ENCODE data around the gene NOL11.
A peak's percentile ranks its signal among the peaks of the same experiment; 100 is the strongest.

NOL11 gene

DNA sequence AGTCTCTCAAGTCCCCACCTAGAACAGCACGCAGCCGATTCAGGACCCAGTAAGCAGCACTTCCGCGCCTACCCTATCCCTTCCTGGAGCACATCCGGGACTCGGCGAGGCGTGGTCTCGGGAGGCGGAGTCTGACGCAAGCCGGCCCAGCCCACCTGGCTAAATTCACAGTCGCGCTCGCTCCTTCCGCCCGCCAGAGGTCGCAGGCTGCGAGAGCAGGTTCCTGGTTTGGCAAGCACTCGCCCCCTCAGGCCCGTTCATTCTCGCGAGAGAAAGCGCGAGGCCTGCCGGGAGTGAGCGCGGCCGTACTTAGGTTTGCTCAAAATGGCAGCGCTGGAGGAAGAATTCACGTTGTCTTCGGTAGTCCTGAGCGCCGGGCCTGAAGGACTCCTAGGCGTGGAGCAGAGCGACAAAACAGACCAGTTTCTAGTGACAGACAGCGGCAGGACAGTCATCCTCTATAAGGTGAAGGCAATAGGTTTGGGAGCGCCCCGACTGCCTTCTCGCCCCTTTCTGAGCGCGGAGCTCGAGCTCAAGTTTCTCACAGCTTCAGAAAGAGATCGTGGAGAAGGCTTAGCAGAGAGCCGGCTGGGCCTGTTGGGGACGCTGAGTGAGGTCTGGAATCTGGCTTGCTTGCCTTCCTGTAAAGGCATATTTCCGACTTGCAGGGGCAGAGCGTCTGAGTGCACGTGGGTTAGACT, at the start of gene NOL11:
Gene NOL11, plus strand, starts transcription at position 313 of the 701 bp plus-strand sequence. Its CDS starts 12 bp downstream, at position 325.
- Histone ChIP-seq H3K4me1 (ENCODE audit: insufficient read depth, low read length) (peaks cover 7% of the 10 kb centered on the region; the same call in 1 of the 2 replicates), H3K9ac (ENCODE audit: low read depth, low read length) (peak within 1 kb of the TSS; percentile 90), H3K36me3 (ENCODE audit: insufficient read depth, low read length) (peaks cover 22% of the 10 kb centered on the region), H3K9me3 (ENCODE audit: control insufficient read depth, insufficient read depth, low read length) (no peaks in the 10 kb centered on the region)

DNA sequence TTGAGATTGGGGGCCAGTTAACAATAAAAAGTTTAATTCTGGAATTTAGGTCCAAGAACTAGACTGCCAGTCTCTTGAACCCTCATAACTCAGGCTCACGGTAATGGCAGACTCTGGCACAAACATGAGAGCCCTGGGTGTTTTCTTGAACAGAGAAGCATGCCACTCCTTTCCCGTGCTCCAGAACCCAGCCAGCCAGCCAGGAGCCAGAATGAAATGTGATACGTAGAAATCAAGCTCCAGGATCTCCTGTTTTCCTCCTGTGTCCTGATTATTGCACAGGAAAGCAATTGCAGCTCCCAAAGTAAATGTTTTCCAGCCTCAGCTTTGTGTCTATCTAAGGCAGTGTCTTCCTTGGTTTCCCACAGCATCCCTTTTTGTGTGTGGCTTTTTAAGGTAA, 46.2 kb upstream of the NOL11 start:
- no peaks in the 10 kb centered on the region for H3K9me3 ChIP-seq (ENCODE audit: control insufficient read depth, insufficient read depth, low read length)
- no peaks in the 10 kb centered on the region for H3K4me1 ChIP-seq (ENCODE audit: insufficient read depth, low read length)
- no peaks in the 10 kb centered on the region for H3K36me3 ChIP-seq (ENCODE audit: insufficient read depth, low read length)
- H3K9ac ChIP-seq (ENCODE audit: low read depth, low read length), result no peak overlapping the region

DNA sequence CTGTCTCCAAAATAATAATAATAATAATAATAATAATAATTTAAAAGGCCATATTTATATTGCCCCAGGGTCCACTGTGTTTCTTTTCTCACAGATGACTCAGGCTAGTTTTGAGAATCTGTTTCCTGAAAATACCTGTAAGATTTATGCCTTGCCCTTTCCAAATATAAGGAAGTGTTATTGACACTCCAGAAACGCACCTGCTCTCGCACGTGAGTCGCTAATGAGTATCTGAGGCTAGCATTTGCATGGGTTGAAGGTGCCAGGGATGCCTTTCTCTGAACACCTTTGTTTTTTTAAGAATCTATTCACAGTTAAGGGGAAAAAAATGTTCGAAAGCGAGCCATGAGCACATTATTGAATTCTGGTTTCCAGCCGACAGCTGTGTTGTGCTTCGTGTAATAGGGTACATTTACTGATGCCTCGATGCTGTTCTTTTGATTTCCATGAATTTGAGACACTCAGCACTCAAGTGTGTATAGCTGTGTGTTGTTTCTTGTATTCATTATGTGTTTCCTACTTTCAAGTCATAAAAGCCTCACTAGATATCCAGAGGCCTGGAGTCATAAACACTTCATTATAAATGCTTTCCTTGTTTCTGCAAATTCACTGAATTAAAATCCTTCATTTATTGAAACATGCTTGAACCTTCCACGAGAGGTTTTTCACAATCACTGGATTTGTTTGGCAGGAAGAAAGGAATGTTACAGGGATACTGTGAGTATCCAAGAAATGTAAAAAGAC, 45.0 kb upstream of the NOL11 start:
- Histone ChIP-seq H3K4me1 (ENCODE audit: insufficient read depth, low read length) (no peaks in the 10 kb centered on the region), H3K9me3 (ENCODE audit: control insufficient read depth, insufficient read depth, low read length) (no peaks in the 10 kb centered on the region), H3K9ac (ENCODE audit: low read depth, low read length) (no peak overlapping the region), H3K36me3 (ENCODE audit: insufficient read depth, low read length) (no peaks in the 10 kb centered on the region)

DNA sequence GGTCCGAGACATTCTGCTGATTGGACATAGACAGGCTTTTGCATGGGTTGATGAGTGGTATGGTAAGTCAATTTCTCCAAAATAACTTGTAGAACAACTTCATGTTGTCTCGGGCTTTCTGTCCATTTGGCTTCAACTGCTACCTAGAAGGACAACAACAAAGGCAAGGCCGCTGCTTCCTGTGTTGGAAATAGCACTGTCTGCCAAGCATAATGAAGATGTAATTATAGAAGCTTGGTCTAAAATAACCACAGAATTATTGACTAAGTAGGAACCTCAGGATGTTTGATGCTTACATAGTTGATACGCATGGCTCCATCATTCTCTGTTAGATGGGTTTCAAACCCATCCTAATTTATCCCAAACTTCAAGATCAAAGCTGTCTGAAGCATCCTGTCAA, 42.3 kb upstream of the NOL11 start:
- H3K4me1 ChIP-seq (ENCODE audit: insufficient read depth, low read length), result no peaks in the 10 kb centered on the region
- no peaks in the 10 kb centered on the region for H3K36me3 ChIP-seq (ENCODE audit: insufficient read depth, low read length)
- H3K9me3 ChIP-seq (ENCODE audit: control insufficient read depth, insufficient read depth, low read length), result no peaks in the 10 kb centered on the region
- H3K9ac ChIP-seq (ENCODE audit: low read depth, low read length), result no peak overlapping the region

DNA sequence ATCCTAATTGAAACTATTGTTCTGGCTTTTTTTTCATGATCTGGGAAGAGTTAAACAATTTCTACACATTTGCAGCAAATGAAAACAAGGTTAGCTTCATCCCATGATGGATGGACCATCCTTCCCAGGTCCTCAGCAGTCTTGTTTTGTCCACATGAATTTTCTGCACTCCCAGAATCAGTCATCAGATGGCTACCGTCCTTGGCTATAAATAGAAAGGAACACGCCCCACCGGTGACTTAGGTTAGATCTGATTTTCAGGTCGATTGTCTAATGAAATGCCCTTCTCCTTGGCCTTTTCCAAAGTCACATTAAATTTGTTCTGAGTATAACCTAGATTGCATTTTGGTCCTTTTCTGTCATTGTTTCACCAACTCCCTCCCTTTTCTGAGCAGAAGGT, 41.4 kb upstream of the NOL11 start:
- Histone ChIP-seq H3K36me3 (ENCODE audit: insufficient read depth, low read length) (no peaks in the 10 kb centered on the region), H3K9ac (ENCODE audit: low read depth, low read length) (no peak overlapping the region), H3K9me3 (ENCODE audit: control insufficient read depth, insufficient read depth, low read length) (no peaks in the 10 kb centered on the region), H3K4me1 (ENCODE audit: insufficient read depth, low read length) (no peaks in the 10 kb centered on the region)

DNA sequence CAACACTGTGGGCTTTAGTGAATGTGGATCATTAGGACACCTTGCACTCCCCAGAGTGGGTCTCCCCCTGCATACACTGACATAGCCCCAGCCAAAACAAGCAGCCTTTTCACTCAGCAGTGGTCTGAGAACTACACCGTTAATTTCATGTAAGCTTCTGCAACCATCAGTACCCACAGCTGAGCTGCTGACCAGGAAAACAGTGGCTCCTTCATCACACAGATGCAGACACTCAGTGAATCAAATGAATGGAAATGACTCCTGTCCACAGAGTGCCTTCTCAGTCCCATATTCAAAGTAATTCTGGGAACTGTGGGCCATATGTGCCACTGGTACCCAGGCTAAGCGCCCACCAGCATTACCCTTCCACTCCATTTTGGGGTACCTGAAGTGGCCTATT, 39.3 kb upstream of the NOL11 start:
- no peaks in the 10 kb centered on the region for H3K4me1 ChIP-seq (ENCODE audit: insufficient read depth, low read length)
- H3K36me3 ChIP-seq (ENCODE audit: insufficient read depth, low read length), result no peaks in the 10 kb centered on the region
- H3K9me3 ChIP-seq (ENCODE audit: control insufficient read depth, insufficient read depth, low read length), result no peaks in the 10 kb centered on the region
- H3K9ac ChIP-seq (ENCODE audit: low read depth, low read length), result no peak overlapping the region

DNA sequence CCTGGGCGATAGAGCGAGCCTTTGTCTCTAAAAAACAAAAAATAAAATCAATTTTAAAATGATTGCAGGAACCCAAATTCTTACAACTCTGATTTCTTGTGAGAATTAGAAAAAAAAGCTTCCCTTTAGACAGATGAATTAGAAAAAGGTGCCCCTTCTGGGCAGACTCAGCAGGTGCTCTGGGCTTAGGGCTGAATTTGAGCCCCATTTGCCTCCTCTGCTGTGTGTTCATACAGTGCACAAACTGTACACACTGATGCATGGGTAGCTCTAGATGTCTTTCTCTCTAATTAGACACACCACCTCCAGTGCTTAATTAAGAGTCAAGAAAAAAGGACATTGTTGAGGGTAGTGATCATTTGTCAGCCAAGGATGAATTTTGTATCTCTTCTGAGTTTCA, 38.5 kb upstream of the NOL11 start:
- H3K4me1 ChIP-seq (ENCODE audit: insufficient read depth, low read length), result no peaks in the 10 kb centered on the region
- H3K9ac ChIP-seq (ENCODE audit: low read depth, low read length), result no peak overlapping the region
- no peaks in the 10 kb centered on the region for H3K36me3 ChIP-seq (ENCODE audit: insufficient read depth, low read length)
- no peaks in the 10 kb centered on the region for H3K9me3 ChIP-seq (ENCODE audit: control insufficient read depth, insufficient read depth, low read length)

DNA sequence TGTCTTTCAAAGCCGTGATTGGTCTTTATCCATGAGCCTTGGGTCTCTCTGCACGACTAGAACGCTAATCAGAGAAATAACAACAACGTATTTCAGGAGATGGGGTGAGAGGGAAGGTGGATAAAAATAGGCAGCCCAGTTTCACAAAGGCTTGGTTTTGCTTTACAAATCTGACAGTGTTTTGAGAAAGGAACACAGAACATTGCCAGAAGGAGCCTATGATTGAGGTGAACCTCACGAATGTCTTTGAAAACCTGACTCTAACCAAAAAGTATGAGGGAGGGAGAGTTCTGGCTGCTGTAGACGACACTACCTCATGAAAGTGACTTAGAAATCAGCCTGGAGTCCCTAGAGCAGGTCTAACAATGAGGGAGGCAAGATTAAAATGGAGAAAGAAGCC, 38.0 kb upstream of the NOL11 start:
- no peaks in the 10 kb centered on the region for H3K9me3 ChIP-seq (ENCODE audit: control insufficient read depth, insufficient read depth, low read length)
- H3K4me1 ChIP-seq (ENCODE audit: insufficient read depth, low read length), result no peaks in the 10 kb centered on the region
- no peak overlapping the region for H3K9ac ChIP-seq (ENCODE audit: low read depth, low read length)
- H3K36me3 ChIP-seq (ENCODE audit: insufficient read depth, low read length), result no peaks in the 10 kb centered on the region

DNA sequence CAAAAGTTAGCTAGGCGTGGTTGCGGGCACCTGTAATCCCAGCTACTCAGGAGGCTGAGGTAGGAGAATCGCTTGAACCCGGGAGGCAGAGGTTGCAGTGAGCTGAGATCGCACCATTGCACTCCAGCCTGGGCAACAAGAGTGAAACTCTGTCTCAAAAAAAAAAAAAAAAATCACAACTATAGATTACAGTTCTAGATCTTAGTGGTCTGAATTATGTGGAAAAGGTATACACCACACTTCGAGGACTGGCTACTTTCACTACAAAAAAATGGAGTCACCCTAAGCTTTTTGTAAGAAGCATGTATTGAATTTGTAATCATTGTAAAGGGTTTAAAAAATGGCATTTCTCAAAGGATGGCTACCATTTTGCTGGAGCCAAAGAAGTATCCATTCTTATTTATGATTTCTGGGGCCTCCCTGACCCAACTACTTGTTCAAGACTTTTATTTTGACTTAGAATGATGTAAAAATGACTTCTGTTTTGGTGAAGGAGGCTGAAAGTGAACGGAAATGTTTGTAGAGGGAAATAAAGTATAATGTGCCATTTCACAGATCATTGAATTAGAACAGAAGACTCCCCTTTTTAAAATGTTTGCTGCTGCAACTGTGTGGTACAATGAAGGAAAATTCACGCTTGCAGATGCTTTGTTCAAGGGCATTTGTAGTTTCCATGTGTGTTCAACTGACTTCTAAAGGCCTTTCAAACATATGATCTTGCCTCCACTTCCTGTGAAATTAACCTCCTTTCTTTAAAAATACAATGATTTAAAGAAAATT, 37.1 kb upstream of the NOL11 start:
- H3K9me3 ChIP-seq (ENCODE audit: control insufficient read depth, insufficient read depth, low read length), result no peaks in the 10 kb centered on the region
- no peak overlapping the region for H3K9ac ChIP-seq (ENCODE audit: low read depth, low read length)
- H3K36me3 ChIP-seq (ENCODE audit: insufficient read depth, low read length), result no peaks in the 10 kb centered on the region
- no peaks in the 10 kb centered on the region for H3K4me1 ChIP-seq (ENCODE audit: insufficient read depth, low read length)

DNA sequence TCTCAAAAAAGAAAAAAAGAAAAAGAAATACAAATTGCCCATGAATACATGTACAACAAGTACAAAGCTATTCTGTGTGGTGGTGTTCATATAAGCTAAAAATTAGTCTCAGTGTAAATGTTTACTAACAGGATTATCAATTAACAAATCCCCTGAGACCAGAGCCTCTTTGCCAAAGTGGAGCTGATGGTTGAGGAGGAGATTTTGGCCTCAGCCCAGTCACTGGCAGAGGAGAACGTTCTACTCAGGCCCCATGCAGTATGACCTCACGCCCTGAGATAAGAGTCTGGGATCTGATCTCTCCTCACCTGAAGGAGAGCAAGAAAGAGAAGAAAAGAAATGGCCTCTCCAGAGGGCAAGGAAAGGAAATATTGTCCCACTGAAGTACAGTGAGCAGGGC, 35.5 kb upstream of the NOL11 start:
- H3K4me1 ChIP-seq (ENCODE audit: insufficient read depth, low read length), result no peaks in the 10 kb centered on the region
- H3K36me3 ChIP-seq (ENCODE audit: insufficient read depth, low read length), result no peaks in the 10 kb centered on the region
- H3K9ac ChIP-seq (ENCODE audit: low read depth, low read length), result no peak overlapping the region
- no peaks in the 10 kb centered on the region for H3K9me3 ChIP-seq (ENCODE audit: control insufficient read depth, insufficient read depth, low read length)

DNA sequence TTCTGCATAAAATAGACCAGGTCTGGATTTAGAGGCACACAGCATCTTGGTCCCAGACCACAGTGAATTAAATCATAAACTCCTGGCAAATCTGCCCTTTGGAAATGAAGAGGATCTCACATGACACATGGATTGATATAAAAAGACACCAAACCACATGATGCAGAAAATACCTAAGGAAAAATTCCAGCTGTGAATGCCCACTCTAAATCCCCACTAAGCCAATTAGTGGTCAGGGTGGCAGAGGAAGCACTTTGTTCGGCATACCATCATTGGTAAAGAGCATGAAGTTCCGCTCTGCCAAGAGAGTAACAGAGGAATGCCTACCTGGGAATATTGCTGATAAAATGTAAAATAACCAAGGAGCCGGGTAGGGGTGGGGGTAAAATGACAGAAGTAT, 32.4 kb upstream of the NOL11 start:
- Histone ChIP-seq H3K9ac (ENCODE audit: low read depth, low read length) (no peak overlapping the region), H3K9me3 (ENCODE audit: control insufficient read depth, insufficient read depth, low read length) (no peaks in the 10 kb centered on the region), H3K4me1 (ENCODE audit: insufficient read depth, low read length) (peaks cover 4% of the 10 kb centered on the region; the same call in 1 of the 2 replicates), H3K36me3 (ENCODE audit: insufficient read depth, low read length) (no peaks in the 10 kb centered on the region)

DNA sequence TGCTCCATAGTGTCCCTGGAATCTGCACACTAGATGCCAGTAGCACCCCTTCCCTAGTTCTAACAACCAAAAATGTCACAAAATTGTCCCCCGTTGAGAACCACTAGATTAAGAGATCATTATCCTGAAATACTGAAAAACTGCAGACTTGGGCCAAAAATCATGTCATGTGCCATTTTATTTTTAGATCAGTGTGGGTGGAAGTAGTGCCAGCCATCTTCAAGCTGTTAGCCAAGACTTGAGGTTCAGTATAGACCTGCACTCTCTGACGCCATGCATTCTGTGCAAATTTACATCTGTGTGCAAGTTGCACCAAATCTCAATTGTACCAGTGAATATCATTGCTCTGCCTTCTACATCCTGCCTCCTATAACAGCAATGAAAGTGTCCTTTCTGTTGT, 31.5 kb upstream of the NOL11 start:
- H3K9me3 ChIP-seq (ENCODE audit: control insufficient read depth, insufficient read depth, low read length), result no peaks in the 10 kb centered on the region
- H3K4me1 ChIP-seq (ENCODE audit: insufficient read depth, low read length), result peaks cover 4% of the 10 kb centered on the region; the same call in 1 of the 2 replicates
- no peak overlapping the region for H3K9ac ChIP-seq (ENCODE audit: low read depth, low read length)

DNA sequence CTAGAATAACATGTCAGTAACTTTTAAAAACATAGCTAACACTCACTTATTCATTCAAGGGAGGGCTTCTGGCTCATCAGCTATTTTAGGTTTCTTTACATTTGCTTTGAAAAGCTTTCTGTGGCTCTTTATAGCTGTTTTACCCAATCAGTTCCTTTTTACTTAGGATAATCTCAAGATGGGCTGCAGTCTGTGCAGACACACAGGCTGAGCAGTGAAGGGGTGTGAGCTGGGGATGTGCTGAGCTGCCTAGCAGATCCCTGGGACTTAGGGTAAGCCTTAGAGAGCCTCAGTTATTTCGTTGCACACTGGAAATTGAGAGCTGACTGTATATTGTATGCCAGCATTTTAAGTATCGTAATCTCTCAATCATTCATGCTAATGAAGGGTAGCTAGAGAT, 30.2 kb upstream of the NOL11 start:
- Histone ChIP-seq H3K9me3 (ENCODE audit: control insufficient read depth, insufficient read depth, low read length) (no peaks in the 10 kb centered on the region), H3K4me1 (ENCODE audit: insufficient read depth, low read length) (peaks cover 4% of the 10 kb centered on the region; the same call in 1 of the 2 replicates), H3K36me3 (ENCODE audit: insufficient read depth, low read length) (no peaks in the 10 kb centered on the region), H3K9ac (ENCODE audit: low read depth, low read length) (no peak overlapping the region)

More for the DNA sequence above, 31.5 kb upstream of the NOL11 start:
- H3K36me3 ChIP-seq (ENCODE audit: insufficient read depth, low read length), result no peaks in the 10 kb centered on the region

DNA sequence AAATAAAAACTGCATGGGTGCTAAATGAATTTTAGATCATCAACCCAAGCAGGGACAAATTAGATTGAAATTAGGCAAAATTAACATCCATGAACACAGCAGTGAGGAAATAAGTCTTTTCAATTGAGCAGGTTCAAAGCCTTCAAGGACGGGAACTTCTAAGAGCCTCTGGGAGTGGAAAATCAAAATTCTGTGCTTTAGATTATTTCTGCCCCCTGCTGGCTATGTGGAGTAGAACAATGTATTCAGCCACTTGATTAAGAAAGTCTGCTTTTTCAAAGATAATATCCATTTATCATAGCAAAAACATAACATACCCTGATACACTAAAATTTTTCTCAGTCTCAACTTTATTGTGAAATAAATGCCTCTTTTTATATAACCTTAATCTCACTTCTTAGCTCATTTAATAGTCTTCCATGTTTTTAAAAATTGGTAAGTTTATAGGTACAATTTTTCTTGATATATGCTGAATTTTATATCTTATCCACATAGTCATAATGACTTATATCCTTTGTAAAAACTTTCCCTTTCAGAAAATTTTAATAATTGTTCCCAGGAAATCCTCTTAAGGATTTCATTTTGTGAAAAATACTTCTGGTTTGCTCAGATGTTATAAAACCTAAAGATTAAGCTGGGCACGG, 28.1 kb upstream of the NOL11 start:
- Histone ChIP-seq H3K36me3 (ENCODE audit: insufficient read depth, low read length) (no peaks in the 10 kb centered on the region), H3K9ac (ENCODE audit: low read depth, low read length) (no peak overlapping the region), H3K4me1 (ENCODE audit: insufficient read depth, low read length) (peaks cover 4% of the 10 kb centered on the region; the same call in 1 of the 2 replicates), H3K9me3 (ENCODE audit: control insufficient read depth, insufficient read depth, low read length) (no peaks in the 10 kb centered on the region)

Data from ES-I3 (cell line).